PC-3 (cell line): ENCODE measurements around the gene MYL6. TPM values are rescaled to one million over a fixed set of nuclear protein-coding genes. Genes with fewer than 3 reads are reported as not detected.
"Not testable (repeated sequence)": the region's sequence is repeated elsewhere in the genome, so short reads cannot be mapped to it uniquely, and the experiment has no call there.

Experiments
- ATAC-seq: fragments of 200-7000 bp; cut with Tn5 transposase; 2 replicates; pipeline ENCODE4 v1.9.1; 2020; ENCODE audit warnings: mild to moderate bottlenecking, moderate library complexity
- BruUV-seq: library from RNA; stranded (reverse); fragments of 400-500 nt; replicated peaks from 2 replicates; lab custom pipeline; 2021; lab: Mats Ljungman, UMichigan
- CTCF ChIA-PET: fragments of 300-600 bp; sonication (Branson Sonifier 250); formaldehyde crosslinking; loops from one replicate; lab custom pipeline; 2022; ENCODE audit warnings: antibody characterized with exemption; lab: Charles Lee
- POLR2A ChIA-PET: fragments of 300-600 bp; sonication (Branson Sonifier 250); formaldehyde crosslinking; loops from one replicate; lab custom pipeline; 2022; ENCODE audit warnings: antibody characterized with exemption; ENCODE audit not compliant: unreplicated experiment; lab: Charles Lee
- DNase-seq: peaks from one replicate; pipeline ENCODE4 v3.0.0-alpha.2; 2015
- H2AFZ ChIP-seq: fragments of 300-600 bp; sonication (generic); 2 replicates; pipeline ENCODE4 v1.6.0; 2016; ENCODE audit warnings: antibody characterized with exemption, low read length
- H3F3A ChIP-seq: fragments of 300-600 bp; sonication (generic); one replicate; pipeline ENCODE4 v1.6.0; 2017; ENCODE audit warnings: antibody characterized with exemption, low read length, control low read depth, mild to moderate bottlenecking; ENCODE audit not compliant: unreplicated experiment
- H3K27ac ChIP-seq: fragments of 300-600 bp; sonication (generic); 2 replicates; pipeline ENCODE4 v1.5.1; 2016; ENCODE audit warnings: mild to moderate bottlenecking, low read length
- H3K27me3 ChIP-seq: fragments of 300-600 bp; sonication (generic); 2 replicates; pipeline ENCODE4 v1.6.1; 2016; ENCODE audit warnings: low read length, mixed read lengths
- H3K36me3 ChIP-seq: fragments of 300-600 bp; sonication (generic); 2 replicates; pipeline ENCODE4 v1.6.1; 2016; ENCODE audit warnings: low read depth, mixed run types, low read length, mixed read lengths
- H3K4me1 ChIP-seq: fragments of 300-600 bp; sonication (generic); 2 replicates; pipeline ENCODE4 v1.5.1; 2016; ENCODE audit warnings: low read length; ENCODE audit not compliant: insufficient read depth
- H3K4me2 ChIP-seq: fragments of 300-600 bp; sonication (generic); 2 replicates; pipeline ENCODE4 v1.6.0; 2016; ENCODE audit warnings: low read length
- H3K4me3 ChIP-seq: fragments of 300-600 bp; sonication (generic); 2 replicates; pipeline ENCODE4 v1.5.1; 2016; ENCODE audit warnings: mild to moderate bottlenecking, low read length, mixed read lengths
- H3K79me2 ChIP-seq: fragments of 300-600 bp; sonication (generic); 2 replicates; pipeline ENCODE4 v1.6.1; 2017; ENCODE audit warnings: low read length, mixed read lengths
- H3K9ac ChIP-seq: fragments of 300-600 bp; sonication (generic); 2 replicates; pipeline ENCODE4 v1.6.0; 2016; ENCODE audit warnings: mild to moderate bottlenecking, low read length
- H3K9me2 ChIP-seq: fragments of 300-600 bp; sonication (generic); replicated peaks from 2 replicates; pipeline ENCODE4 v1.6.1; 2016; ENCODE audit warnings: mixed run types, low read length, mixed read lengths
- H3K9me3 ChIP-seq: fragments of 300-600 bp; sonication (generic); 2 replicates; pipeline ENCODE4 v1.6.1; 2016; ENCODE audit warnings: low read length, mixed read lengths
- H4K20me1 ChIP-seq: fragments of 300-600 bp; sonication (generic); 2 replicates; pipeline ENCODE4 v1.6.1; 2016; ENCODE audit warnings: low read length, mixed read lengths
- EZH2 ChIP-seq: fragments of 300-600 bp; sonication (generic); IDR thresholded peaks from one replicate; pipeline ENCODE4 v1.6.1; 2017; ENCODE audit warnings: antibody characterized with exemption, mild to moderate bottlenecking, low read length; ENCODE audit not compliant: unreplicated experiment
- EZH2phosphoT487 ChIP-seq: fragments of 300-600 bp; sonication (generic); IDR thresholded peaks from 2 replicates; pipeline ENCODE4 v1.6.1; 2018; ENCODE audit warnings: mild to moderate bottlenecking, antibody characterized with exemption, low read length, borderline replicate concordance
- intact Hi-C: fragments of 100-400 bp; cut with micrococcal nuclease; formaldehyde crosslinking; loops from 2 replicates; pipeline ENCODE4 v1.9.0; 2023
- total RNA-seq: library from RNA; depleted of rRNA; stranded (reverse); fragments of >200 nt; gene quantifications from 2 replicates; pipeline ENCODE4 v1.2.3, GENCODE V29; 2014
- TF ChIP-seq, protein P1 (sequence below): fragments of 300-600 bp; sonication (generic); conservative IDR thresholded peaks from 2 replicates; pipeline ENCODE4 v1.5.1; 2017; ENCODE audit warnings: antibody characterized with exemption, low read depth, mild to moderate bottlenecking, low read length

The MYL6 gene
- total RNA-seq, 1 experiment from 2014 or later, result 1,385 TPM

DNA sequence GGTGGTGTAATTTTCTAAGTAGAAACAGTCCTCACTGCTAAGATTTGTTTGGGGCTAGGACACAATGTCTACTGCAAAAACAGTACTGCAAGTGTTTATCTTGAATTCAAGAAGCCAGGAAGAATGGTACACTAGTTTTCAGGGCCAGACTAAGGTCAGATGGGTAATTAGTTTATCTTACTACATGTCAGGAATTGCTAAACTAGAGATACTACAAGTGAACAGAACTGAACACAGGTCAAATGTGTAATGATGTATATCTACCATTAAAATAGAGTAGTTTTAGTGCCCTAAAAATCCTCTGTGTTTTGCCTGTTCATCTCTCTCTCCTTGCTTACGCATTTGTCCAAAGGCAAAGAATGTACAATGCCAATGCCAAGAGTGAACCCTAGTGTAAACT is 44.1 kb upstream of the MYL6 start:
- intact Hi-C loops, result no loop called here
- no peaks in the 10 kb centered on the region for H4K20me1 ChIP-seq
- no TSS peak for BruUV-seq
- no peak overlapping the region for H3K4me2 ChIP-seq
- H3K4me1 ChIP-seq, result peaks cover 11% of the 10 kb centered on the region
- peaks cover 19% of the 10 kb centered on the region for H3K79me2 ChIP-seq
- ATAC-seq (no peak), DNase-seq (no peak)
- ChIA-PET POLR2A (no interaction called here), CTCF (no interaction called here)
- peaks cover 8% of the 10 kb centered on the region for H3F3A ChIP-seq
- H3K9me3 ChIP-seq, result no peaks in the 10 kb centered on the region
- no peaks in the 10 kb centered on the region for H3K27me3 ChIP-seq
- H3K4me3 ChIP-seq, result no peak overlapping the region
- H3K9ac ChIP-seq, result no peak overlapping the region
- H3K27ac ChIP-seq, result no peak overlapping the region
- no peak for TF ChIP-seq EZH2
- TF ChIP-seq EZH2phosphoT487, result no peak
- TF ChIP-seq, protein P1, sequence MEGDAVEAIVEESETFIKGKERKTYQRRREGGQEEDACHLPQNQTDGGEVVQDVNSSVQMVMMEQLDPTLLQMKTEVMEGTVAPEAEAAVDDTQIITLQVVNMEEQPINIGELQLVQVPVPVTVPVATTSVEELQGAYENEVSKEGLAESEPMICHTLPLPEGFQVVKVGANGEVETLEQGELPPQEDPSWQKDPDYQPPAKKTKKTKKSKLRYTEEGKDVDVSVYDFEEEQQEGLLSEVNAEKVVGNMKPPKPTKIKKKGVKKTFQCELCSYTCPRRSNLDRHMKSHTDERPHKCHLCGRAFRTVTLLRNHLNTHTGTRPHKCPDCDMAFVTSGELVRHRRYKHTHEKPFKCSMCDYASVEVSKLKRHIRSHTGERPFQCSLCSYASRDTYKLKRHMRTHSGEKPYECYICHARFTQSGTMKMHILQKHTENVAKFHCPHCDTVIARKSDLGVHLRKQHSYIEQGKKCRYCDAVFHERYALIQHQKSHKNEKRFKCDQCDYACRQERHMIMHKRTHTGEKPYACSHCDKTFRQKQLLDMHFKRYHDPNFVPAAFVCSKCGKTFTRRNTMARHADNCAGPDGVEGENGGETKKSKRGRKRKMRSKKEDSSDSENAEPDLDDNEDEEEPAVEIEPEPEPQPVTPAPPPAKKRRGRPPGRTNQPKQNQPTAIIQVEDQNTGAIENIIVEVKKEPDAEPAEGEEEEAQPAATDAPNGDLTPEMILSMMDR, result no peak
- H2AFZ ChIP-seq, result no peak overlapping the region
- H3K9me2 ChIP-seq, result no peaks in the 10 kb centered on the region
- peaks cover 45% of the 10 kb centered on the region for H3K36me3 ChIP-seq

- peaks cover 30% of the 10 kb centered on the region for H3K79me2 ChIP-seq
- intact Hi-C loops, result loop anchor here (5.0 kb wide), 3 partner anchors 38 to 68 kb away; partner anchors contain the start of gene MYL6
- H3K4me1 ChIP-seq, result peaks cover 23% of the 10 kb centered on the region
- peak overlapping the region; percentile 96 for H3K4me3 ChIP-seq
- peak overlapping the region; percentile 88 for H2AFZ ChIP-seq
- H3K9me3 ChIP-seq, result no peaks in the 10 kb centered on the region
- TF ChIP-seq EZH2phosphoT487 (no peak), EZH2 (no peak)
- TF ChIP-seq, protein P1, result no peak
- H3K27ac ChIP-seq, result peak overlapping the region; percentile 90
- H3K9ac ChIP-seq, result peak overlapping the region; percentile 99
- H3F3A ChIP-seq, result peaks cover 8% of the 10 kb centered on the region
- ATAC-seq, result no peak
- H3K9me2 ChIP-seq, result no peaks in the 10 kb centered on the region
- H4K20me1 ChIP-seq, result no peaks in the 10 kb centered on the region
- peaks cover 36% of the 10 kb centered on the region for H3K36me3 ChIP-seq
- no TSS peak for BruUV-seq
- H3K27me3 ChIP-seq, result no peaks in the 10 kb centered on the region
- ChIA-PET POLR2A (interaction anchor here (0.8 kb wide), 1 partner anchor 36 kb away, joined by 4 read pairs; no protein-coding TSS in a partner anchor), CTCF (no interaction called here)
- H3K4me2 ChIP-seq, result peak overlapping the region; percentile 89
- DNase-seq, result peak; percentile 23
Observed at GRCh38 chr12:56115329-56115728, 42.8 kb upstream of the MYL6 start.

DNA sequence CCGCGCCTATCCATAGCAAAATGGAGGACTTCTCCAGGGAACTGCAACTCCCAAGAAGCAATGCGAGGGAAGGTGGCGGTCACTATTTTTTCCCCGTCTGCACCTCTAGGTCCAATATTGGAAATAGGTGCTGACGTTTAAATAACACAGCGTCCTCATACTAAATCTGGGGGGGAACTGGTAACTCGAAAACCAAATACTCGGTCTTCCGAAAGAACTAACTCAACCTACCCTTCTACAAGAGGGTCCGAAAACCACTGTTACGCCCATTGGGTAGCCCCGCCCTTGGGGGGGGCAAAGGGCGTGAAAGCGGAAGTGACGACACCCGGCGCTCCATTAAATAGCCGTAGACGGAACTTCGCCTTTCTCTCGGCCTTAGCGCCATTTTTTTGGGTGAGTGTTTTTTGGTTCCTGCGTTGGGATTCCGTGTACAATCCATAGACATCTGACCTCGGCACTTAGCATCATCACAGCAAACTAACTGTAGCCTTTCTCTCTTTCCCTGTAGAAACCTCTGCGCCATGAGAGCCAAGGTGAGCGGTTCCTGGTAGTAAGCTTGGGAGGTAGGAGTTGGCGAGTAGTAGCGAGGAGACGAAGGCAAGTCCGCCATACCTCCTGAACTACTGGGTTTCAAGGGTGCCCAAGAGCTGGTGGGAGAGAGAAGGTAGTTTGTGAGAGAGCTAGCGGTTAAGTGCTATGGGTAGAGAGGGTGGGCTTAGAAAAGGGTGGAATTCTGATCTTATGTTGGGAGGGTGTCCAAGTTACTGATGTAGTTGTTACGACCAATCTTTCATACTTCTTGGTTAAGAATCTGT is 41.7 kb upstream of the MYL6 start, which contains the start of gene RPL41:
Gene RPL41 (plus strand): TSS at position 367 of the 815 bp plus-strand sequence.
- ATAC-seq (peak; percentile 31), DNase-seq (peak; percentile 97)
- H3K9me3 ChIP-seq, result no peaks in the 10 kb centered on the region
- H3K27me3 ChIP-seq, result no peaks in the 10 kb centered on the region
- H3K9ac ChIP-seq, result peak within 1 kb of the TSS; percentile 99
- BruUV-seq, result TSS peak; percentile 89
- H3K9me2 ChIP-seq, result no peaks in the 10 kb centered on the region
- peaks cover 33% of the 10 kb centered on the region for H3K79me2 ChIP-seq
- CTCF ChIA-PET, result interaction anchor here (0.6 kb wide), 1 partner anchor 469 kb away, joined by 4 read pairs; no protein-coding TSS in a partner anchor
- peak within 1 kb of the TSS; percentile 90 for H3K27ac ChIP-seq
- peak within 1 kb of the TSS; percentile 89 for H3K4me2 ChIP-seq
- H3K36me3 ChIP-seq, result peaks cover 25% of the 10 kb centered on the region
- POLR2A ChIA-PET, result interaction anchor here (0.8 kb wide), 1 partner anchor 37 kb away, joined by 4 read pairs; no protein-coding TSS in a partner anchor
- H2AFZ ChIP-seq, result peak within 1 kb of the TSS; percentile 88
- peak within 1 kb of the TSS; percentile 96 for H3K4me3 ChIP-seq
- intact Hi-C loops, result loop anchor here (5.0 kb wide), 3 partner anchors 39 to 69 kb away; partner anchors contain the start of gene MYL6
- H4K20me1 ChIP-seq, result no peaks in the 10 kb centered on the region
- peaks cover 8% of the 10 kb centered on the region for H3F3A ChIP-seq
- TF ChIP-seq, protein P1, result no peak
- TF ChIP-seq EZH2phosphoT487 (no peak), EZH2 (no peak)
- H3K4me1 ChIP-seq, result peaks cover 27% of the 10 kb centered on the region

- Histone ChIP-seq H3K4me1 (peaks cover 27% of the 10 kb centered on the region), H3K27ac (peak overlapping the region; percentile 90), H3K79me2 (peaks cover 33% of the 10 kb centered on the region), H3K4me3 (peak overlapping the region; percentile 96), H3K36me3 (peaks cover 21% of the 10 kb centered on the region), H3K9ac (peak overlapping the region; percentile 99), H3K4me2 (peak overlapping the region; percentile 89)
- BruUV-seq, H3F3A ChIP-seq, H3K9me2 ChIP-seq, ATAC-seq, H4K20me1 ChIP-seq, H3K9me3 ChIP-seq, H2AFZ ChIP-seq, DNase-seq, H3K27me3 ChIP-seq: not testable (repeated sequence)
- intact Hi-C loops, result loop anchor here (5.0 kb wide), 3 partner anchors 40 to 70 kb away; partner anchors contain the start of gene MYL6
- CTCF ChIA-PET, result interaction anchor here (0.6 to 2.9 kb wide), 3 partner anchors 72 to 469 kb away, joined by 4 to 37 read pairs (median 4); partner anchors contain the start of gene SMARCC2
- POLR2A ChIA-PET, result interaction anchor here (1.3 kb wide), 1 partner anchor 13 kb away, joined by 7 read pairs; the partner anchor contains the start of gene PA2G4
Observed at GRCh38 chr12:56117082-56117706, 41.0 kb upstream of the MYL6 start.
